GM04504 (cell line): ENCODE measurements around the gene MYO15A.

Source experiments
- DNase-seq: peaks from one replicate; pipeline ENCODE4 v3.0.0-alpha.2; 2012; ENCODE audit warnings: low read depth

The MYO15A gene

DNA sequence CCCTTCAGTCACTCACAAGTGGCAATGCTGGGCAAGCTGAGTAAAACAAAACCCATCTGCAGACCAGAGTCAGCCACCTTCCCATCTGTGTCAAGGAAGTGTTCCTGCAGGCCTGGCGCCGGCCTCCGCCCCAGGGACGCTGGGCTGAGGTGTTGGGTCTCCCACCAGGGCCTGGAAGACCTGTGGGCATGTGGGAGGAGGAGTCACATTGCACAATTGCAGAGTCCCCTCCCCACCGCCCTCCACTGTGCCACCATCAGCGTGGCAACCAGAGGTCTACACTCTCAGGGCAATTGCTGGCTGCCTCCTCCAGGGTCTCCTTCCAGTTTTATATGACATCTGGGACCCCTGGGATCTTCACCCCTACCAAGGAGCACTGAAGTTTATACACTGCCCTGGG, 3.0 kb upstream of the MYO15A start:
- no peak for DNase-seq

DNA sequence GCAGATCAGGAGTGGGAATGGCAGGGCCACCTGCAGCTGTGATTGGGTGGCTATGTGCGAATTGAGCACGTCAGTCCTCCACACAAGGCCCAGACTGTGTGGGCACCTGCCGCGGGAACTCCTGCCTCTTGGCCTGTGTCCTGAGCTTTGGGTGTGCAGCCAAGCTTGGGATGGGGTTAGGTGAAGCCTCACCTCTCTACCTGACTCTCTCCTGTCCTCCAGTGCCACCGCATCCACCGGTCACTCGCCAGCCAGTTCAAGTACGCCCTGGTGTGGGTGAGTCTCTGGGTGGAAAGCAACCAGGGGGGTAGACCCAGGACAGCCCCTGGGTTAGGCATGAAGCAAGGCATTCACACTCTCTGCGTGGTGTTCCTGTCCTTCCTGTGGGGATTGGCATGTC, 2.3 kb upstream of the MYO15A start:
- DNase-seq = no peak

DNA sequence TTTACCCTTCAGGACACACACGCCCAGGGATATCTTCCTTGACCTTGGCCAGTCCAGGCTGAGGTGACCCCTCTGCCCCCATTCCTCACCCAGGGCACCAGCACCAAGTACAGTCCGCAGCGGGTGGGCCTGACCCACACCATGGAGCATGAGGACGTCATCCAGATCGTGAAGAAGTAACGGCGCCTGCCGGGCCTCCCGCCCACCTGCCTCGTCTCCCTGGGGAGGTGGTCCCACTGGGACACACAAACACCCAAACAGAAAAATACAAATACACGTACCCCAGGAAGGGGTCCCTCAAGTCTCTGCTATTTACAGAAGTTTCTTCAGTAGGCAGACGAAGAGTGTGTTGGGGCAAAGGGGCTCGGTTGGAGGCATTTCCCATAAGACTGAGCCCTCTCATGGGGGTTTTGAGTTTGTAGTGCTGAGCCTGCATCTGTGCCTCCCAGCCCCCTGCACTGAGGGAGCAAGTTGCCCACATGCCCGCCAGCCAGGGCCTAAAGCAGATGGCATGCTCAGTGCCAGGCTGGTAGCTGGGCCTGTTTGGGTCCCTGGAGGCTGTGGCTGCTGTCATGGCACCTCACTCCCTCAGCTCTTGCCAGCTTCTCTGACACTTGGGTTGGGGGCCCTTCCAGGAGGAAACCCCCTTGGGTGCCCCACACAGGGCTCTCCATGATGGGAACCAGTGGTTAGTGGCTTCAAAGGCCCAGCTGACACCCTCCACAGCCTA, 1.3 kb upstream of the MYO15A start:
- no peak for DNase-seq

DNA sequence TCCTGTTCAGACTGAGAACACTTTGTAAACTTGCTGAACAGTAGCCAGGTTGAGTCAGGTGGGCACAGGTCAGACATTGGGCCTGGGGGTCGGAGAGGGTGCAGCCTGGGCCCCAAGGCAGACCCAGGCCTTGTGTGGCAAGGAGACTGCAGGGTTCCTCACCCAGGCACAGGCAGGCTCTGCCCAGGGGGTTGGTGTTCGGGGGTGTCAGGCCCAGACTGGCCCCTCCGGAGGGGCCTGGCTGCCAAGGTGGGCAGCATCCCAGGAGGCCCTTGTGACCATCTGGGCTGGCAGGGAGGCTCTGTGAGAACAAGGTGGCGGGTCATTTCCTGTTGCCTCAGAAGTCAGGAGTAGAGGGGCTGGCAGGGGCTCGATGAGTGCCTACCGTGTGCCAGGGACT, 585 bp upstream of the MYO15A start:
- DNase-seq = no peak

DNA sequence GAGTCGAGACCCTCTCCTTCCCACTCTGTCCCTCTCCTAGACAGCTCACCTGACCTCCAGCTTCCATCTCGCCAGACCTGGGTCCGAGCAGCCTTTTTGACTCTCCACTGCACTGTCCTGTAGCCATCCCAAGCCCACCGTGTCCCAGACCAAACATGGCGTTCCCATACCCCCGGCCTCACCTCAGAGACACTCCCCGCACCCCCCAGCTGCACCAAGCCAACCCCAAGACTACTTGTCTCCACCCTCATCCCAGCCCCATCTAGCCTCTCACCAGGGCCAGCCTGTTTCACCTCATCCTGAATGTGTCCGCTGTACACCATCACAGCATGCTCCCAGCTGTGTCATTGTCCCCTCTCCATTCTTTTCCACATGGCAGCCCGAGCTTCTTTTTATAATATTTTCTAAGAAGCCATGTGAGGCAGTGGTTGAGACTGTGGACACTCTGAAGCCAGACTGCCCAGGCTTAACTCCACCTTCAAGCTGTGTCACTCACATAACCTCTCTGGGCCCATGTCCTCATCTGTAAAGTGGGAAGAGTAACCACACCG, 1.5 kb downstream of the MYO15A start:
- no peak for DNase-seq

DNA sequence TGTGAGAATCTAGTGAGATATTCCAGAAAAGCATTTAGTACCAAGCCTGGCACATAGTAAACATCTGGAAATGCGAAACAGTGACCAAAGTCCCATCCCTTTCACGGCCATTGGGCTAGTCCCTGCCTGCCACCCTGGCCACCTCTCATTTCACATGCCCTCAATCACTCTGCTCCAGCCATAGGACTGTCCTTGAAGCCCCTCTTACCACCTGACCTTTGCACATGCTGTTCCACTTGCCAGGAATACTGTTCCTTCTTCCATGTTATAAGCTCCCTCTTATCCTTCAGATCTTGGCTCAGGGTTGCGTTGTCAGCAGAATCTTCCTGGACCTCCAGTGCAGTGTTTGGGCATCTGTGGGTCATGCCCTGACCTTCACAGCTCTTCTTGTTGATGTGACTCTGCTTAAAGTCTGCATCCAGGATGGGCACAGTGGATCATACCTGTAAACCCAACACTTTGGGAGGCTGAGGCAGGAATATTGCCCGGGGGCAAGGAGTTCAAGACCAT, 2.1 kb downstream of the MYO15A start:
- DNase-seq = no peak

DNA sequence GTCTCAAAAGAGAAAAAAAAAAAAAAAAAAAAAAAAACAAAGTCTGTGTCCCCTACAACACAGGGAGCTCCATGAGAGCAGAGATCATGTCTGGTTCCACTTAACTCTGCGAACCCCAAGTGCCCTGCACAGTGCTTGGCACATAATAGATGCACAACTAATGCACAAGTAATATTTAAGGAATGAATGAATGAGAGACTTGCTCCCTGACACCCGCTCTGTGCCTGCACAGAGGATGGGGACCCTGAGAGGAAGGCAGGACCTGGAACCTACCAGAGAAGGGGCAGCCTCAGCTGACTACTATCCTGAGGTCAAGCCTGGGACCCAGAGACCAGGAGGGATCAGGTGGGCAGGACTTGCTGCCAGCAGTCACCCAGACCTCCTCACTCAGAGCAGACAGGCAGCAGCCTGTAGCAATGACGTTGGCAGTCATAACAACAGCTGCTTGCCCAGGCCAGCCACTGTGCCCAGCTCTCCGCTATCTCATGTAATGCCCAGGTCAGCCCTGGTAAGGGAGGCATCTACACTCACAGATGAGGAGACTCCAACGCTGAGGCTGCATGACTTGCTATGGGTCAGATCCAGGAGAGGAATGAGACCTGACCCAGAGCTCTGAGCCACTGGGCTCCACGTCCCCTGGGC, 2.9 kb downstream of the MYO15A start:
- DNase-seq = no peak

DNA sequence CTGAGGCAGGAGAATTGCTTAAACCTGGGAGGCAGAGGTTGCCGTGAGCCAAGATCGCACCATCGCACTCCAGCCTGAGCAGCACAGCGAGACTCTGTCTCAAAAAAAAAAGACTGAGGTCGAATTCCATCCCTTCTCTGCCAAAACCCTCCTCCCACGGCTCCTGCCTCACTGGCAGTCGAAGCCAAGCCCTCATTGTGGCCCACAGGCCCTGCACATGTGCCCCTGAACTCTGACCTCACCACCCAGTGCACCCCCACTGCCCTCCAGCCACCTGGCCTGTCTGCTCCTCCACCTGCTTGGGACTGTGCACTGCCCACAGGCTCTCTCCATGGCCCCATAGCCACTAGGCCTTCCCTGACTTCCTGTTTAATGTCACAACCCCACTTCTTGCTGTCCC, 7.0 kb downstream of the MYO15A start:
- DNase-seq = no peak

DNA sequence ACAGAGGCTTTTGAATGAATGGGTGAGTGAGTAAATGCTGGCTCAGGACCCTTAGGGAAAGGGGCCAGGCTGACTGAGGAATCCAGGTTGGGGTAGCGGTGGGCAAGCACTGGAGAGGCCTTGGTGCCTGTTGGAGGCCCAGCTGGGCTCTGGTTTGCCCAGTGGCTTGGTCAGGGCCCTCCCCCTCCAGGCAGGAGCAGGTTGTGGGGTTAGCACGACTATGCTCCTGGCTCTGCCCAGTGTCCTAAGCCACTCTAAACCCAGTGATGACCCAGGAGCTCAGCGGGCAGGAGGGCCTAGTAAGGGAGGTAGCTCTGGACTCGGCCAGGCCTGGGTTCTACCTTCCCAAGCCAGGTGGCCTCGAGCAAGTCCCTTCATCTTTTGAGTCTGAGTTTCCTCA, 7.5 kb downstream of the MYO15A start:
- DNase-seq = no peak

DNA sequence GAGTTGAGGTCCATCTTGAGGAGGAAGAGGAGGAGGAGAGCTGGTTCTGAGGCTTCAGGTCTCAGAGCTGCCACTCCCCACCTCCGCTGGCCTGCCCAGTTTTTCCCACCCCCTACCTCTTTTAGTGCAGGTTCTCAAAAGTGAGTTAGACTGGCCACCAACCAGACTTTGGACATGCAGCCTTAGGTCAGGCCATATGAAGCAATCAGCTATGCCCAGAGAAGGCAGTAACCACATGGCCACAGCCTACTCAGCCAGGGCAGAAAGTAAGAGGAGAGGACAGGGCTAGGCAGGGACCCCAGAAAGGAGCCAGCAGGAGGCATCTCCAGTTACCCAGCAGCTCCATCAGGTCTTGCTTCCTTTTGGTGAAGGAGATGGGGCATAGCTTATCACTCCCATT, 9.0 kb downstream of the MYO15A start:
- no peak for DNase-seq

DNA sequence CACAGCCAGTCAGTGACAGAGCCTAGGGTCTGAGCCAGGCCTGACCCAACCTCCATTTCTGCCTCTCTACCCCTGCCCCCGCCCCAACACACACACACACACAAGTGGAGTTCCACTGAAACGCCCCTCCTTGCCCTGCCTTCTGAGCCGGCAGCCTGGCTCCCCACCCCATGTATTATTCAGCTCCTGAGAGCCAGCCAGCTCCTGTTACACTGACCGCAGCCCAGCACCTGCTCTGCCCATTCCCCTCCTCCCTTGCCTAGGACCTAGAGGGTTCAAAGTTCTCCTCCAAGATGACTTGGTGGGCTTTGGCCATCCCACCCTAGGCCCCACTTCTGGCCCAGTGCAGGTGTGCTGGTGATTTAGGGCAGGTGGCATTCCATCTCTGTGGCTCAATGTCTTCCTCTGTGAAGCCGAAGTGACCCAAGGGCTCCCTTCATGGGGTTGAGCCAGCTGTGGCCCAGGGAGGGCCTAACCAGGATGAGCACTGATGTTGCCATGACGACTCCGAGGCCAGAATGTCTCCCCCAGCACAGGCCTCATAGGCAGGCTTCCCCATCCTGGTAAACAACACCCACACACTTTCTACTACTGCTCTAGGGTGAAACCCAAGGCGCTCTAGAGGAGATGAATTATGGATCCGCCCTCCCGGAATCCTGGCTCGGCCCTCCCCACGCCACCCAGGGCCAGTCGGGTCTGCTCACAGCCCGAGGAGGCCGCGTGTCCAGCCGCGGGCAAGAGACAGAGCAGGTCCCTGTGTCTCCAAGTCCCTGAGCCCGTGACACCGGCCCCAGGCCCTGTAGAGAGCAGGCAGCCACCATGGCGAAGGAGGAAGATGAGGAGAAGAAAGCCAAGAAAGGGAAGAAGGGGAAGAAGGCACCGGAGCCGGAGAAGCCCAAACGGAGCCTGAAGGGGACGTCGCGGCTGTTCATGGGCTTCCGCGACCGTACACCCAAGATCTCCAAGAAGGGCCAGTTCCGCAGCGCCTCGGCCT, 9.7 kb downstream of the MYO15A start:
- DNase-seq = no peak

DNA sequence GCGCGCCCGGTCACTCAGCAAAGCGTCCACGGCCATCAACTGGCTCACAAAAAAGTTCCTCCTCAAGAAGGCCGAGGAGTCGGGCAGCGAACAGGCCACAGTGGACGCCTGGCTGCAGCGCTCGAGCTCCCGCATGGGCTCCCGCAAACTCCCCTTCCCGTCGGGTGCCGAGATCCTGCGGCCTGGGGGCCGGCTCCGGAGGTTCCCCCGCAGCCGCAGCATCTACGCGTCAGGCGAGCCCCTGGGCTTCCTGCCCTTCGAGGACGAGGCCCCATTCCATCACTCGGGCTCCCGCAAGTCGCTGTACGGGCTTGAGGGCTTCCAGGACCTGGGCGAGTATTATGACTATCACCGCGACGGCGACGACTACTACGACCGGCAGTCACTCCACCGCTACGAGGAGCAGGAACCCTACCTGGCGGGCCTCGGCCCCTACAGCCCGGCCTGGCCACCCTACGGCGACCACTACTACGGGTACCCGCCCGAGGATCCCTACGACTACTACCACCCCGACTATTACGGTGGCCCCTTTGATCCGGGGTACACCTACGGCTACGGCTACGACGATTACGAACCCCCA, 10.7 kb downstream of the MYO15A start:
- DNase-seq = no peak

DNA sequence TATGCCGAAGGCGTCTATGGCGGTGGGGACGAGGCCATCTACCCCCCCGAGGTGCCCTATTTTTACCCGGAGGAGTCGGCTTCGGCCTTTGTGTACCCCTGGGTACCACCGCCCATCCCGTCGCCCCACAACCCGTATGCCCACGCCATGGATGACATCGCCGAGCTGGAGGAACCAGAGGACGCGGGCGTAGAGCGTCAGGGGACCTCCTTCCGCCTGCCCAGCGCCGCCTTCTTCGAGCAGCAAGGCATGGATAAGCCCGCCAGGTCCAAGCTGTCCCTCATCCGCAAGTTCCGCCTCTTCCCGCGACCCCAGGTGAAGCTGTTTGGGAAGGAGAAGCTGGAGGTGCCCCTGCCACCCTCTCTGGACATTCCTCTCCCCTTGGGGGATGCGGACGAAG, 11.4 kb downstream of the MYO15A start:
- no peak for DNase-seq

DNA sequence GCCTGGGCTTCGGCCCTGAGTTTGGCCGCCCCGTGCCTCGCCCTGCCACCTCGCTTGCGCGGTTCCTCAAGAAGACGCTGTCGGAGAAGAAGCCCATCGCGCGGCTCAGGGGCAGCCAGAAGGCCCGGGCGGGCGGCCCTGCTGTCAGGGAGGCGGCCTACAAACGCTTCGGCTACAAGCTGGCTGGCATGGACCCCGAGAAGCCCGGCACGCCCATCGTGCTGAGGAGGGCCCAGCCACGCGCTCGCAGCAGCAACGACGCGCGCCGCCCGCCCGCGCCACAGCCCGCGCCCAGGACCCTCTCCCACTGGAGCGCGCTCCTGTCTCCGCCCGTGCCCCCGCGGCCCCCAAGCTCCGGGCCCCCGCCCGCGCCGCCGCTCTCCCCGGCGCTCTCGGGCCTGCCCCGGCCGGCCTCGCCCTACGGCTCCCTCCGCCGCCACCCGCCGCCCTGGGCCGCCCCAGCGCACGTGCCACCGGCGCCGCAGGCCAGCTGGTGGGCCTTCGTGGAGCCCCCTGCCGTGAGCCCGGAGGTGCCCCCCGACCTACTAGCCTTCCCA, 12.0 kb downstream of the MYO15A start:
- DNase-seq = no peak

DNA sequence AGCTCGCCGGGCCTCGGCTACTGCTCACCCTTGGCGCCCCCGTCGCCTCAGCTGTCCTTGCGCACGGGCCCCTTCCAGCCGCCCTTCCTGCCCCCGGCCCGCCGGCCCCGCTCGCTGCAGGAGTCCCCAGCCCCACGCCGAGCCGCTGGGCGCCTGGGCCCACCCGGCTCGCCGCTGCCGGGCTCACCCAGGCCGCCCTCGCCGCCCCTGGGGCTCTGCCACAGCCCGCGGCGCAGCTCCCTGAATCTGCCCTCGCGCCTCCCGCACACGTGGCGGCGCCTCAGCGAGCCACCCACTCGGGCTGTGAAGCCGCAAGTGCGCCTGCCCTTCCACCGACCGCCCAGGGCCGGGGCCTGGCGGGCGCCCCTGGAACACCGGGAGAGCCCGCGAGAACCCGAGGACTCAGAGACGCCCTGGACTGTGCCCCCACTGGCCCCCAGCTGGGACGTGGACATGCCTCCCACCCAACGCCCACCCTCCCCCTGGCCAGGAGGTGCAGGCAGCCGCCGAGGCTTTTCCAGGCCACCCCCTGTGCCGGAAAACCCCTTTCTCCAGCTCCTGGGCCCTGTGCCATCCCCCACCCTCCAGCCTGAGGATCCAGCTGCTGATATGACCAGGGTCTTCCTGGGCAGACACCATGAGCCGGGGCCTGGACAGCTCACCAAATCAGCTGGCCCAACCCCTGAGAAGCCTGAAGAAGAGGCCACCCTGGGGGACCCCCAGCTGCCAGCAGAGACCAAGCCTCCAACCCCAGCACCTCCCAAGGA, 12.8 kb downstream of the MYO15A start:
- DNase-seq = no peak

DNA sequence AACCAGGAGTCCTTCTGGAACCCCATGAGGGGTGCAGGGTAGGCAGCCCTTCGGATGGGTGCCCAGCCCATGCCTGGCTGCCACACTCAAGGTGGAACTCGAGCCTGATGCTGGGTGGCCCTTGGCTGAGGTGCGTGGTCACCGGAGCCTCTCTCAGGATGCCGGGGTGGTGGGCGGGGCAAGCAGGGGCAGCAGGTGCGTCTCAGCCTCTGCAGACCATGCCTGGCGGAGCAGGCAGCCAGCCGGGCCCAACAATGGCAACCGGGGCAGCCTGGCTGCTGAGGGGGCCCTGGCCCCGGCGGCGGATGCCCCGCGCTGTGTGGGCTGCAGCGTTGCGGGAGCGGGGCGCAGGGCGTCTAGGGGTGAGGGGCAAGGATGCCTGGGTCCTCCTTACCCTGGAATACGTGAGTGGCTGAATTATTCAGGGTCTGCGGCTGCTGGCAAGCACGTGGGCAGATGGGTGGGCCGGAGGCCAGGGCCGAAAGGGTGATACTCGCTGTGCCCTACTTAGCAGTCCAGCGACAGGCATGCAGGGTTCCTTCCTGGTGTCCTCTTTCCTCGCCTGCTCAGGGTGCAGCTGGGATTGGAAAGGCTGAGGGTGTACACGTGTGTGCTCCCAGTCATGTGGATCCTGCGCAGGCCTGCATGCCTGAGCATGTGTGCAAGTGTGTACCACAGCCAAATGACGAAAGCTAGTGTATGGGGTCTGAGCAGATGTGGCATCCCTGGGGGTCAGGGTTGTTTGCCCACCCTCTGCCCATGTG, 14.6 kb downstream of the MYO15A start:
- DNase-seq = no peak

DNA sequence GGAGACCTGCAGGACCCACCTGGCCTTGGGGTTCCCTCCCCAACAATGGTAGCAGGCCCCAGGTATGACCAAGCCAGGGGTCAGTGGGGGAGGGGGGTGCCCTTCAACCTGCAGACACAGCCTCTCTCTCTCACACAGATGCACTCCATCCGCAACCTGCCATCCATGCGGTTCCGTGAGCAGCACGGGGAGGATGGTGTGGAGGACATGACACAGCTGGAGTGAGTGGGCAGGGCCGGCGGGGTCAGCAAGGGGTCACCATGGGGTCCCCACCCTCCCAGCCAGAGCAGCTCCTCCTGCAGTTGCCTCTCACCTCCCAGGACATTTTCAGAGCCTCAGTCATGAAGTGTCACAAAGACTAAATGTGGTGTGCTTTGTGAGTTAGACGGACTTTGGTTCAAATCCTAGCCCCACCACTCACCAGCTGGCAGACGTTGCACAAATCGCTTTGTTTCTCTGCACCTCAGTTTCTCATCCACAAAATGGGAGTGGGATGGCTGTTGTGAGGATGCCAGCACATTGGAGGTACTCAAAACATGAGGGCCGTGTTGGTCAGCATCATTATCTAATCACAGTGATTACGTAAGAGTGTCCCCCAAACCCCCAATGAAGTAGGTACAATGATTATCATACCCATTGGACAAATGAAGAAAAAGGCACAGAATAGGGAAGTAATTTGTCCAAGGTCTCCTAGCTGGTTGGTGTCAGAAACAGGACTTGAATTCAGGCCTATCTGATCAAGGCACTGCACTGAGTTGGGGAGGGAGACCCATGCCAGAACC, 16.0 kb downstream of the MYO15A start:
- no peak for DNase-seq

DNA sequence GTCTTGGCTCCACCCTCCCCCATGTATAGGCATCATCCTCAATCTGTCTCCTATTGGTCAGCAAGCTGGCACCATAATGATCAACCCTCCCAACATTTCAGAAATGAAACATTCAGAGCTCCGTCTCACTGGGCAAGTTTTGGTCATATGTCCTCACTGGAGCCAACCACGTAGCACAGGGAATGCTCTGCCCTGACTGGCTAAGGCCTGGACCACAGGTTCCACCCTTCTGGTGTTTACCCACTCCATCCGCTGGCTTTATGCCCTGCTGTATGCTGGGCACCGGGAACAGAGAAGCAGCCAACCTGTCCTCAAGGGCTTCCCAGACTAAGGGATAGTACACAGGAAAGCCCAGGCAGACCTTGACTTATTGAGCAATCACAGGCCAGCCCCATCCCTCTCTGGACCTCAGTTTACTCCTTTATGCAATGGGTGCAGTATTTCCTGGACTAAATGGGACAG, 20.5 kb downstream of the MYO15A start:
- no peak for DNase-seq

DNA sequence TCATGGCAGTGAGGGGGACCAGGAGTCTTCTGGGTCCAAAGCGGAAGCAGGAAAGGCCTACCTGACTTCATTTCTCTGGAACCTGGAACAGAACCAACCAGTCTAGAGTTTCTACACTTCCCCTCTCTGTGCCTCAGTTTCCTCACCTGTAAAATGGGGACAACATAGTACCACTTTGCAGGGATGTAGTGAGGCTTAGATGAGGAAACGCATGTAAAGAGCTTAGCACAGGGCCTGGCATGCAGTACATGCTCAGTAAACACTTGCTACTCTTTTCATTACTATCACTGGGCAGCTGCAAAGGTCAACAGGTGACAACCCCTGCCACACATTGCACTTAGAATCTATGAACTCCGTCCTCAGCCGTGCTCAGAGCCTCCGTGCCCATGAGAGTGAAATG, 24.2 kb downstream of the MYO15A start:
- DNase-seq = no peak
